IPS-18a (cell line): Measurements from ENCODE around the gene OCSTAMP.

Experiments used
- H3K27ac ChIP-seq: one replicate; pipeline ENCODE4 v1.5.1; 2013; ENCODE audit warnings: low read length
- H3K27me3 ChIP-seq: one replicate; pipeline ENCODE4 v1.6.1; 2013; ENCODE audit warnings: mild to moderate bottlenecking, low read length; ENCODE audit not compliant: control insufficient read depth, insufficient read depth
- H3K36me3 ChIP-seq: one replicate; pipeline ENCODE4 v1.6.1; 2013; ENCODE audit warnings: low read depth, low read length; ENCODE audit not compliant: control insufficient read depth
- H3K4me1 ChIP-seq: one replicate; pipeline ENCODE4 v1.6.1; 2013; ENCODE audit warnings: low read depth, low read length; ENCODE audit not compliant: control insufficient read depth
- H3K4me3 ChIP-seq: one replicate; pipeline ENCODE4 v1.5.1; 2013; ENCODE audit warnings: low read length
- H3K9ac ChIP-seq: one replicate; pipeline ENCODE4 v1.6.1; 2013; ENCODE audit warnings: mild to moderate bottlenecking, low read length, moderate library complexity
- H3K9me3 ChIP-seq: one replicate; pipeline ENCODE4 v1.6.1; 2013; ENCODE audit warnings: low read depth, low read length; ENCODE audit not compliant: control insufficient read depth

Gene OCSTAMP

GRCh38 chr20:46572153-46572552 is 21.7 kb upstream of the OCSTAMP start:
- Histone ChIP-seq H3K4me3 (no peak overlapping the region), H3K27me3 (no peaks in the 10 kb centered on the region), H3K36me3 (no peaks in the 10 kb centered on the region), H3K9me3 (no peaks in the 10 kb centered on the region), H3K4me1 (no peaks in the 10 kb centered on the region), H3K27ac (no peak overlapping the region), H3K9ac (no peak overlapping the region)

DNA sequence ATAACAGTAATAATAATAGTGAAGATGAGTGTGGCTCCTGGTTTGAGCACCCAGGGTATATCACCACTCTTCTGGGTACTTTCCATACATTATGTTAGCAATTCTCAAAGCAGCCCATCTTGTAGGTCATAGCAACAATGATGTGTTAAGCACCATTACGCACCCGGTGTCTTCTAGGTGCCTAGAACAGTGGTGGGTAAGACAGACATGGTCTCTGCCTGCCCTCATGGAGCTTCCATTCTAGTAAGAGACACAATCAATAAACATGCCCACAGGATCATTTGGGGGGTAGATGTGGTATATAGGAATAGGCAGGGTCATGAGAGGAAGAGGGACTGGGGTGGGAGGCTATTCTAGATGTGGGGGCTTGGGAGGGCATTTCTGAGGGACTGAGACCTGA is 21.0 kb upstream of the OCSTAMP start:
- H3K9me3 ChIP-seq, result no peaks in the 10 kb centered on the region
- no peaks in the 10 kb centered on the region for H3K36me3 ChIP-seq
- no peak overlapping the region for H3K9ac ChIP-seq
- no peak overlapping the region for H3K27ac ChIP-seq
- no peaks in the 10 kb centered on the region for H3K4me1 ChIP-seq
- H3K4me3 ChIP-seq, result no peak overlapping the region
- H3K27me3 ChIP-seq, result no peaks in the 10 kb centered on the region

GRCh38 chr20:46570956-46571355 is 20.5 kb upstream of the OCSTAMP start:
- no peak overlapping the region for H3K27ac ChIP-seq
- no peaks in the 10 kb centered on the region for H3K9me3 ChIP-seq
- H3K9ac ChIP-seq, result no peak overlapping the region
- H3K4me3 ChIP-seq, result no peak overlapping the region
- H3K36me3 ChIP-seq, result no peaks in the 10 kb centered on the region
- H3K27me3 ChIP-seq, result no peaks in the 10 kb centered on the region
- H3K4me1 ChIP-seq, result no peaks in the 10 kb centered on the region

- Histone ChIP-seq H3K4me1 (no peaks in the 10 kb centered on the region), H3K27me3 (no peaks in the 10 kb centered on the region), H3K4me3 (no peak overlapping the region), H3K36me3 (no peaks in the 10 kb centered on the region), H3K27ac (no peak overlapping the region), H3K9me3 (no peaks in the 10 kb centered on the region), H3K9ac (no peak overlapping the region)
These were observed 19.5 kb upstream of the OCSTAMP start for GRCh38 chr20:46569961-46570360.

GRCh38 chr20:46568570-46569129 is 18.2 kb upstream of the OCSTAMP start:
- no peak overlapping the region for H3K4me3 ChIP-seq
- no peaks in the 10 kb centered on the region for H3K36me3 ChIP-seq
- no peaks in the 10 kb centered on the region for H3K9me3 ChIP-seq
- H3K27ac ChIP-seq, result no peak overlapping the region
- H3K4me1 ChIP-seq, result no peaks in the 10 kb centered on the region
- no peaks in the 10 kb centered on the region for H3K27me3 ChIP-seq
- no peak overlapping the region for H3K9ac ChIP-seq

DNA sequence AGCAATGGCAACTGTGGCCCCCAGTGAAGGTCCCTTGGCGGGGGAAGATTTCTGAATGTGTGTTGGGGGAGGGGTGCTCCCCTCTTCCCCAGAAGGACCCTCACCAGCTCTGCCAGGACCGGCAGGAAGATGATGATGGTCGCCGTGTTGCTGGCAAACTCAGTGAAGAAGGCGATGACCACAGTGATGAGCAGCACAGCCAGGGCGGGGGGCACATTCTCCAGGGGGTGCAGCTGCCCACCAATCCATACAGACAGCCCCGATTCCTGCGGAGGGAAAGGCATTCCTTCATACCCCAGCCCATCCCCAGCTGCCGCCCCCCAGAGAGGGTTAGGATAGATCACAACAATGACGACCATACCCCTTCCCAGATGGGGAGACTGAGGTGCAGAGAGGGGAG is 15.7 kb upstream of the OCSTAMP start:
- no peak overlapping the region for H3K27ac ChIP-seq
- H3K4me3 ChIP-seq, result no peak overlapping the region
- H3K36me3 ChIP-seq, result no peaks in the 10 kb centered on the region
- no peak overlapping the region for H3K9ac ChIP-seq
- H3K4me1 ChIP-seq, result peaks cover 10% of the 10 kb centered on the region
- H3K9me3 ChIP-seq, result no peaks in the 10 kb centered on the region
- no peaks in the 10 kb centered on the region for H3K27me3 ChIP-seq

DNA sequence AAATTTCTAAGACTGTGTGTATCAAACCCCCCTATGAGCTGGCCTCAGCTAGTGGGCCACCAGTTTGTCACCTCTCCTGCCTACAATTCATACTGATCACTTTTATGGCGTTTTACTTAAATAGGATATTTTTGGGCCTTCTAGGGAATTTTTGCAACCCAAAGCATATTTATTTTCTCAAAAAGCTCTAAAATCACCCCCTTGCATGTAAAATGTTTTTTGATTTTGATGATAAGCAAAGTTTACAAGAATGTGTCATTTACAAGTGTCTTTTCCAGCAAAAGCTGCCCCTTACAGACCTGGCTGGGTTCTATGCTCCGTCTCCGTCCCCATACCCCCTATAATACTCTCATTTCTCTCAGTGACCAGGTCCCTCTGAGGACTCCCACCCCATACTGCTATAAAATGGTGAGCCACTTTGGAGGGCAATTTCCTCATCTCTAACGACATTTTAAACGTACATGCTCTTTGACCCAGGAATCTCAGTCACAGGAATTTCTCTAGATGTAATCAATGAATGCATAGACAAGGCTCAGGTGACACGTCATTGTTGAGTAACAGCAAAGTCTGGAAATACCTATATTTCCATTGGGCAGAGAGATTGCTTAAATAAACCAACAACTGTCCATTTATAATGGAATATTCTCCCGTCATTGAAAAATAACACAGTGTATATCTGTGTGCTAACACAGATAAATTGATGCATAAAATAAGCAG is 13.9 kb upstream of the OCSTAMP start:
- Histone ChIP-seq H3K9ac (no peak overlapping the region), H3K4me1 (peaks cover 10% of the 10 kb centered on the region), H3K4me3 (no peak overlapping the region), H3K36me3 (no peaks in the 10 kb centered on the region), H3K9me3 (no peaks in the 10 kb centered on the region), H3K27me3 (no peaks in the 10 kb centered on the region), H3K27ac (no peak overlapping the region)

GRCh38 chr20:46563860-46564221 is 13.4 kb upstream of the OCSTAMP start:
- no peak overlapping the region for H3K27ac ChIP-seq
- H3K4me1 ChIP-seq, result peaks cover 10% of the 10 kb centered on the region
- no peaks in the 10 kb centered on the region for H3K9me3 ChIP-seq
- no peak overlapping the region for H3K4me3 ChIP-seq
- H3K27me3 ChIP-seq, result no peaks in the 10 kb centered on the region
- no peaks in the 10 kb centered on the region for H3K36me3 ChIP-seq
- H3K9ac ChIP-seq, result no peak overlapping the region

GRCh38 chr20:46563170-46563859 is 12.9 kb upstream of the OCSTAMP start:
- no peaks in the 10 kb centered on the region for H3K9me3 ChIP-seq
- H3K27me3 ChIP-seq, result no peaks in the 10 kb centered on the region
- H3K4me3 ChIP-seq, result peak overlapping the region; percentile 50
- no peak overlapping the region for H3K27ac ChIP-seq
- no peaks in the 10 kb centered on the region for H3K36me3 ChIP-seq
- H3K4me1 ChIP-seq, result peaks cover 10% of the 10 kb centered on the region
- H3K9ac ChIP-seq, result no peak overlapping the region

DNA sequence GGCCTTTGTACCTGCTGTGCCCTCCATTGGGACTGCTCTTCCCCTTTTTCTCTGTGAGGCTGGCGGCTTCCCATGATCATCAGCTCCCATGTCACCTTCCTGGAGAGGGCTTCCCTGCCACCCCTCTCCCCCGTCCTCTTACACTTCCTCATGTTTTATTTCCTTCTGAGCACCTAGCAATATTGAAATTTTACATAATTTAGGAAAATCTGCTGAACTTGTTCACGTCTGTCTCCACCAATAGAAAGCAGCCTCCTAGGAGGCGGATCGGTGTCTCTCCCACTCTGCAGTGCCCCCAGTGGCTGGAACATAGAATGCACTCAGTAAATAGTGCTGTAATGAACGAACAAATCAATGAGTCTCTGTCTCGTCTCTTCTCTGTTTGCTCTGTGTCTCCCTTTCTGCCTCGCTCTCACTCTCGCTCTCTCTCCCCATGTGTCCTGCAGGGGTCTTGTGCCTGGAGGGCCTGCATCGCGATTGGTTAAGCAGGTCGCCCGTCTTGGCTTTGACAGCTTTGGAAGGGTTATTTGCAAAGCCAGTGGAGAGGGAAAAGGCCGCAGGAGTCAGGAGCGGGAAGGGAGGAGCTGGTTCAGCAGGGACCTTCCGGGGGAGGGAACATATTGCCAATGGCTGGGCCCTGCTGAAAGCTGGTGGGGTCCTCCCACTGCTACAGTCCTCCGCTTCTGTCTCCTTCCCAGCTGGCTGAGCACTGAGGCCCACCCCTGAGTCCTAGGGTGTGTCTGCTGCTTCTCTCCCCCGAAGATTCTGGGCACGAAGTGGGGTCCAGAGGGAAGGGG is 12.1 kb upstream of the OCSTAMP start:
- H3K27ac ChIP-seq, result no peak overlapping the region
- H3K36me3 ChIP-seq, result no peaks in the 10 kb centered on the region
- no peak overlapping the region for H3K9ac ChIP-seq
- H3K4me1 ChIP-seq, result peaks cover 10% of the 10 kb centered on the region
- no peaks in the 10 kb centered on the region for H3K27me3 ChIP-seq
- peak overlapping the region; percentile 50 for H3K4me3 ChIP-seq
- H3K9me3 ChIP-seq, result no peaks in the 10 kb centered on the region

DNA sequence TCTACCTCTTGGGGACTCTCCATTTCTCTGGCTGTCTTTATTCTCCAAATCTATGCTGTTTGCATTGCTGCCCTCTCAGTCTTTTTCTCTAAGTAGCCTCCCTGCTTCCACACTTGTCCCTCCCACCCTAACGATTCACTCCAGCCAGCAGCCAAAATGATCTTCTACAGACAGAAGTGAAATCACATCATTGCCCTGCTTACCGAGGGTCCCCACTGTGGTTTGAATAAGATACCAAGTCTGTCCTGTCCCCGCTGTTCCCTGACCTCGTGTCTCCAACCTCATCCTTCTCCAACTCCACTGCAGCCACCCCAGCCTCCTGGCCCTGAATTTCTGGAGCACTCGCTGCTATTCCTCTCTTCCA is 11.5 kb upstream of the OCSTAMP start:
- H3K9ac ChIP-seq, result no peak overlapping the region
- no peaks in the 10 kb centered on the region for H3K9me3 ChIP-seq
- H3K27me3 ChIP-seq, result no peaks in the 10 kb centered on the region
- no peaks in the 10 kb centered on the region for H3K36me3 ChIP-seq
- H3K4me3 ChIP-seq, result peak overlapping the region; percentile 50
- no peak overlapping the region for H3K27ac ChIP-seq
- H3K4me1 ChIP-seq, result peaks cover 10% of the 10 kb centered on the region
